Retina (tissue), 1 donor: ENCODE results near the gene SEMA6A.

Source experiments
- DNase-seq: peaks from one replicate; pipeline ENCODE4 v3.0.0-alpha.2; 2016

SEMA6A gene

DNA sequence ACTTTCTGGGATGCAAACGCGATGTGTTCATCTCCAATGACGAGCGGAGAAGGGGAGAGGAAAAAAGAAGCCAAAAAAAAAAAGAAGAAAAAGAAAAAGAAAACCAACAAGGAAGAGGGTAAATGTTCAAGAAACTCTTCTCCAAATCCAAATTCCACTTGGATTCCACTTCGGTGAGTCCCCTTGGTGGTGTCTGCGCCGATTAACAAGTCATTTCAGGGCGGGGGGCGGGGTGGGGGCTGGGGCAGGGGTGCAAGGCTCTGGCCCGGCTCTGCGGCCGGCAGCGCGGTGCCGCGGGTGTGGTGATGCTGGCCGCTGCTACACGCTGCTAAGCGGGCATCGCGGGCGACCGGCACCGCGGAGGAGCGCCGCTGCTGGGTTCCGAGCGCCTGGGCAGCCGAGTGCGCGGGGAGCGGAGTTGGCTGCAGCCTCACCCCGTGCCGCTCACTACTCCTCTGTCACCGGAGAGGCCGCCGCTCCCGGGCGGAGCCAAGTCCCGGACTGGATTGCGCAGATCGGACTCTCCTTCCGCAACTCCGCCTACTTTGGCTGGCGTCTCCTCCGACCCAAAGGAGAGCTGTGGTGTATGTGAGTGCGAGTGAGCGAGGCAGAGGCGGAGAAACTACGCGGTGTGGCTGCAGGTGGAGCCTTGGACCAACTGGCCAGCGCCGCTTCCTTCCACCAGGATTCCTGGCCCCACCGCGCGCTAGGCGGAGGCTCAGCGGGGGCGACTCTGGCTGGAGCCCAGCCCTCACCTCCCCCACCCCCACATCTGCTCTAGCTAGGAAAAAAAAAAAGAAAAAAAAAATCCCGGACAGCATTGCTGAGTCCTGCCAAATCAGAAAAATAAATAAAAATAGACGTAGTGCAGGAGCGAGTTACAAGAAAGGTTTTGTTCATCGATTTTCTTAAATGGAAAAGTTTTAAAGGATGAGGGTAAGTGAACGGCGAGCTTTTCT is at the start of gene SEMA6A:
TSS of gene SEMA6A (minus strand) at position 457 of the 959 bp plus-strand sequence. CDS start 69,879 bp downstream, outside the sequence.
- DNase-seq = peak; percentile 99

GRCh38 chr5:116622375-116623050 is 47.9 kb upstream of the SEMA6A start:
- no peak for DNase-seq

DNA sequence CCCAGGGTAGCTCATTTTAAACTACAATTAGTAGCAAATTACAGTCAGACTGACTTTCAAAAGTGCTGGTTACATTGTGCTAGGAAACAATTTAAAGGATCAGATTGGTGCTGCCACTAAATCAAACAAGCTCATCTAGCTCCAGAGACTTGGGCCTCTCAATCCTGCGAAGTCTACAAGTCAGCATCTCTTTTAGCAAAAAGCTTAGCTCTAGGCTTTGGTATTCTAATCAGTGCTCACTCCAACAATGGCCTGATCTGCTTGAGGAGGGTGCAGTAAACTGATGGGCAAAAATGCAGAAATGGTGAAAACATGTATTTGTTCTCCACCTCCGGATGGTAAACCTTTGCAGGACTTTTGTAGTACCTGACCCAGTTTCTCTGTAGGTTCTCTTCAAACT is 47.0 kb upstream of the SEMA6A start:
- DNase-seq = no peak

- no peak for DNase-seq
Observed at GRCh38 chr5:116616876-116617275, 42.3 kb upstream of the SEMA6A start.

GRCh38 chr5:116614603-116614920 is 39.9 kb upstream of the SEMA6A start:
- DNase-seq = no peak

DNA sequence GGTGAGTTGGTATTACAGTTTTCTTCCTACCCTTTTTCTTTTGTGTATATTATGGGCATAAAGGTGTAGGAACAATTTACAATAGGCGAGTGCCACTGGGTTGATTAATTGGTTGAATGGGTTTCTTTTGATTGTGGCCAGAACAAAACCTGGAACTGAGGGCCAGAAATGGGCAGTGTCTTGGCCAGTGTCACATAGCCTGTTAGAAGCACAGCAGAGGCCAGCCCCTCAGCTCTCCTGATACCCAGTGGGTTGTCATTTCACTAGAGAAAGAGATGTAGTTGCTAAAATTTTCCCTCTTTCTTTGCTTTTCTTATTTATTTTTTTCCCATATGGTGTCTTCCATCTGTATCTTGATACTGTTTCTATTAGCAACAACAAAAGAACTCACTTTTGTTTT is 38.8 kb upstream of the SEMA6A start:
- DNase-seq = no peak

DNA sequence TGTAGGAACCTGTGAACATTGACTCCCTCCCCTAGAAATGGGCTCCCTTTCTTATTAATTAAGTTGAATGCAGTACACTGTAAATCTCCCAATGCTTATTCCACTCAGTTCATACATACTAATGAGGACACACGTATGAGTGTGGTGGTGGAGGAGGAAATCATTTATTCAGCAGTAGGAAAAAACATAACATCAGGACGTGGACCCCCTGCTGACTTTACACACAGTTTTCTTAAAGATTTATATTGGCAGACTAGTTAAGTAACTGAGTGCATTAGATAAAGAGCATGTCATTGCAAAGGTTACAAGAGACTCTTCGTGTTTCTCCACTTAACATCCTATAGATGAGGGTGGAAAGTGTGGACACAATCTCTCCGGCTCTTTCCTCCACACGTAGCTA is 37.8 kb upstream of the SEMA6A start:
- DNase-seq = no peak

GRCh38 chr5:116605310-116606070 is 30.9 kb upstream of the SEMA6A start:
- peak; percentile 33 for DNase-seq

DNA sequence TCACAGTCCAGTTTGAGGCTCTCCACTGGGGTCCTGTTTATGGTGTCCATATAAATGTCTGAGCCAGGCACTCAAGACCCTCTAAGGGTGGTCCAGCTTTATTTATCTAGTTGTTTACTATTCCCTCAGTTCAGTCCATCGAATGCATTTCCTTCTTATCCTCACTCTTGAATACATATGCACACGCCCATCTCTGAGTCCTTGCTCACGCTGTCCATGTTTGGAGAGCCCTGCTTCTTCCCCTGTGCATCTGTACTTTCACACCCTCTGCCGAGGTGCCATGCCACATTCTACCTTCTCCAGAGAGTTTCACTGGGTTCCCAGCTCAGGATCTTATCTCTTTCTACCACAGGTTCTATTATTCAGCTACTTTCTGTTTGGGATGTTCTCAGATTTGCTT is 30.2 kb upstream of the SEMA6A start:
- no peak for DNase-seq

GRCh38 chr5:116600876-116601275 is 26.3 kb upstream of the SEMA6A start:
- DNase-seq = no peak

DNA sequence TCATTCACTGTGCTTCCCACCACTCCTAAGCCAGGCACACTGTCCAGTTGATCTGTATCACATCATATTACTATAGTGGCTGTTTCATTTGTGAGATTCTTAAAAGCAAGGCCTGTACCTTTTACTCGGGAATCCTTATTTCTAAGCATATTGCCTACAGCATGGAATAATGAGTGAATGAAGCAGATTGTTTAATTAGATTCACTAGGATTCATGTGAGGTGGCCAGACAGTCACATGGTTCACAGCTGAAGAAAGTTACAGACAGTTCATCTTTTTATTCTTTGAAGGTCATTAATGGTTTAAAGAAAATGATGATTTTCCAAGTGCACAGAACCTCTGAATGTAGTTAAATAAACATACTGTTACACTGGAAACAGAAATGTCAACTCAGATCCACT is 24.3 kb upstream of the SEMA6A start:
- no peak for DNase-seq

DNA sequence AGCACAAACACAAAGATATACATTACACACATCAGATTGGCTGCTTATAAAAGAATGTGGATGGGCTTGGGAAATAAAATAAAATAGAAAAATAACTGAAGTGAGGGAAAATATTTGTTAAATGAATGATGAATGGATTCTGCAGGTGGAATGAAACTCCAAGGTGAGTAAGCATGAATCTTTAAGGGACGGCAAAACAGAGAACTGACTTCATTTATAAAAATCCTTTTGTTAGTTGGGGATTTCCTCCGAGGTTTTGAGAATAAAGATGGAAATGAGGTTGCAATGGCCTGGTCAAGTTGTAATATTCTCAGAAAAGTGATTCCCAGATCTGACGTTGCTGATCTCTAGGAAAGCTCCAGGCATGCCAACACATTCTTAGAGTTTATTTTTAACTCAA is 20.9 kb upstream of the SEMA6A start:
- DNase-seq = no peak

GRCh38 chr5:116593340-116593739 is 18.7 kb upstream of the SEMA6A start:
- DNase-seq = no peak

DNA sequence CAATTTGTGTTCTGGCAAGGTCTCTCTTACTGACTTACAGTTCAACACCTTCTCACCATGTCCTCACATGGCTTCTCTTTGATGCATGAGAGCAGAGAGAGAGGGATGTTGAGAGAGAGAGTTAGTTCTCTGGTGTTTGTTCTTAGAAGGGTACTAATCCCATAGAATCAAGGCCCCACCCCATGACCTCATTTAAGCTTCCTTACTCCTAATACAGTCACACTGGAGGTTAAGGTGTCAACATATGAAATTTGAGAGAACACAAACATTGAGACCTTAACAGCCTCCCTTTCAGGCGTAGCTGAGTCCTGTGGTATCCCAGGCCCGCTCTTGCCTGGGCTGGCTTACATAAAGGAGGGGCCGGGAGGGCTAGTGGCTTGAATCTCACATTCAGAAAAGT is 10.6 kb upstream of the SEMA6A start:
- DNase-seq = no peak

DNA sequence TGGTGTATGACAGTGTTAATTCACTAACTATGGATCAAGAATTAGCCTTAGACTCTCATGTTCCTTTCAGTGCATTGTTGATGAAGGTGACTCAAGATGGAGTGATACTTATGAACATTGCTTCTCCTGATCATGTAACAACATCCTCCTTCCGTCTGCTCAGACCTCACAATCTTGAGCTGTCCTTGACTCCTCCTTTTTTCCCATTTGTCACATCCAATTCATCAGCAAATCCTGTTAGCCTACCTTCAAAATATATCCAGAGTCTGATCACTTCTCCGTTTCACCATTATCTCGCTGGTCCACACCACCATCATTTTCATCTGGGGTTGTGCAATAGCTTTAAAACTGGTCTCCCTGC is 9.2 kb upstream of the SEMA6A start:
- DNase-seq = no peak

DNA sequence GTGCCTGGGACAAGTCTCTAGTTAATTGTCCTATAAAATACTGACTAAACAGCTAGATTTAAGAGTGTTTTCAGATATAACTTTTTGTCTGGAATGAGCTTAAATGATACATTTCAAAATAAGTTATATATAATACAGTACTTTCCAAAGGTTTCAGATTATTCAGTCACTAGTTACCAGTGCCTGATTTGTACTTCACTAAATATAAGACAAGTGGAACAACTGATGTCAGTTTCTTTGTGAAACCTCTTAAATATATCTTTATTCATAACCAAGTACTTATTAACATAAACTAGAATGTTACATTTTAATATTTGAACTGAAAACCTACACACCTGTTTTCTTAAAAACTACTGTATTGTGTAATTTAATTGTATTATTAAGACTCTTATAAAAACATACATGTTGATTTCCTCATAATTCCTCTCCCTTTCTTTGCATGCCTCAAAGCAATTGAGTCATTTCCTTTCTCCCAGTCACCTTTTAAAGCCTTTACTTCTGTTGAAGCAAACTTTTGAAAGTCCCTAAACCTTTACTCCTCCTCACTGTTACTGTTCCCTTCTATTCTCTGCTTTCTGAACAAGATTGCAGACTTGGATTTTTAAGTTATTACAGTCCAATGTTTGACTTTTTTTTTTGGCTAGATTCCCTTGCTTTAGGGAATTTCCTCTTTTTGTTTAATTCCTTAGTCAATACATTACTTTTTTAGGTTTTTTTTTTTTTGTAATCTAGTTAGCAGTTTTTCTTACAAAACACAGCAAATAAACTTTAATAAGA is 8.7 kb upstream of the SEMA6A start:
- no peak for DNase-seq

DNA sequence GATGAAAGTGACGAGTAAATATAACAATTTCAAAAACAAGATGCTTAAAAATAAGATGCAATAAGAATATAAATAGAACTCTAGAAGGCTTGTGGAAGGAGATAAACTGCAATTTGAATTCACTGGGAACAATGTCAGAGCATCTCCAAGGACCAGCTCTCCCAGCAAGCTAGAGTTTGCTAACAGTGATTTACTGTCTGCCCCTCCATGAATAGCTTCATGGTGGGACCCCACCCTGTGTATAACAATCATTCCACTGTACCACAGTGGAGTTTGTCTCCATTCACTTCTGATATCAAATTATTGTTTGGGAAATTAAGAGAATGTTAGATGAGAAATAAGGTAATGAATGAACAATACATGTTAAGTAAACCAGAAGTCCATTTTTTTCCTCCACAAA is 7.3 kb upstream of the SEMA6A start:
- DNase-seq = no peak

DNA sequence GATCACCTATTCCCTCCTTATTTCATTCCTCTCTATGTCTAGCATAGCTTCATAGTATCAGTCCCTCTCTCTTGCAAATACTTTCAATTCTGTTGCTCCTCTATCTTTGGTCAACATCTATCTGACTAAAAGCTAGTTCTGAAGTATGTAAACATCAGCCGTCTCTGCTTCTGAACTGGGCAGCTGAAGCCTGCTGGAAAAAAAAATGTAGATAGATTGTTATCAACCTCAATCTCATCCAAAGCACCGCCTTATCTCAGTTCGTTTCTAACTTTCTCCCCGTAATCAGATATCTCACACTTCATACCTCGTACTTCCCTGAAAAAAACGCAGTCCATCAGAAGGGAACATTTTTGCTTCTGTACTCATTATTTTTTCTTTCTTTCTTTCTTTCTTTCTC is 4.5 kb upstream of the SEMA6A start:
- no peak for DNase-seq

GRCh38 chr5:116578676-116579075 is 4.1 kb upstream of the SEMA6A start:
- DNase-seq = no peak

- no peak for DNase-seq
Observed at GRCh38 chr5:116577064-116577788, 2.6 kb upstream of the SEMA6A start.

DNA sequence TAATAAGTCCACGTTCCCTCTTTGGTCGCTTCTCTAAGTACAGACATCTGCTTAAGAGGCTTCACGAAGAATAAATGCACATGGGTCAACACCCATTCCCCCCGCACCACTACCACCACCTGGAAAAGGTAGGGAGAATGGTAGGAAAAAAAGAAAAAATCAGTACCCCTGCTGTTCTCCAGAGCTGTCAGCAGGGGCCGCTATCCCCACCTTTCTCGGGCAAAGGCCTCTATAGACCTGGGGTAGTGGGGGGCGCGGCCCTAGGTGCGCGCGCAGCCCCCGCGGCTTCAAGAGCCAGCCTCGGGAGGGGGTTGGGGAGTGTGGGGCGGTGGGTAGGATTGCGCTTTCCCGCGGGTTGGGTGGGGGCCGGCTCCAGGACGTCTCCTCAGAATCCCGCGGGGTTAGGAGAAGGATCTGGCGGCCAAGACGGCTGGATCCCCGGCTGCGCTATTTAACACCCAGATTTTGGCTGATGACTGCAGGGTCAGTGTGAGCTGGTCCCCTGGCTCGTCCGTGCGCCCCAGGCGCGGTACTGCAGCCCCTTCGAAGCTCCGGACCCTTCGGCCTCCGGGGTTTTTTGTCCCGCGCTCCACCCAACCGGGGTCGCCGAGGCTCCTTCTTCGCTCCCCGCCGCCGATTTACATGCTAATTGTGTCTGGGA is 1.6 kb upstream of the SEMA6A start:
- peak; percentile 92 for DNase-seq
